LNCAP (cell line): Measurements from ENCODE around the gene LRRC14B.

Experiments
- TF ChIP-seq, protein P1 (sequence below): fragments of 450-650 bp; IDR thresholded peaks from 2 replicates; pipeline ENCODE4 v1.5.1; 2017; ENCODE audit warnings: mild to moderate bottlenecking

Gene LRRC14B

DNA sequence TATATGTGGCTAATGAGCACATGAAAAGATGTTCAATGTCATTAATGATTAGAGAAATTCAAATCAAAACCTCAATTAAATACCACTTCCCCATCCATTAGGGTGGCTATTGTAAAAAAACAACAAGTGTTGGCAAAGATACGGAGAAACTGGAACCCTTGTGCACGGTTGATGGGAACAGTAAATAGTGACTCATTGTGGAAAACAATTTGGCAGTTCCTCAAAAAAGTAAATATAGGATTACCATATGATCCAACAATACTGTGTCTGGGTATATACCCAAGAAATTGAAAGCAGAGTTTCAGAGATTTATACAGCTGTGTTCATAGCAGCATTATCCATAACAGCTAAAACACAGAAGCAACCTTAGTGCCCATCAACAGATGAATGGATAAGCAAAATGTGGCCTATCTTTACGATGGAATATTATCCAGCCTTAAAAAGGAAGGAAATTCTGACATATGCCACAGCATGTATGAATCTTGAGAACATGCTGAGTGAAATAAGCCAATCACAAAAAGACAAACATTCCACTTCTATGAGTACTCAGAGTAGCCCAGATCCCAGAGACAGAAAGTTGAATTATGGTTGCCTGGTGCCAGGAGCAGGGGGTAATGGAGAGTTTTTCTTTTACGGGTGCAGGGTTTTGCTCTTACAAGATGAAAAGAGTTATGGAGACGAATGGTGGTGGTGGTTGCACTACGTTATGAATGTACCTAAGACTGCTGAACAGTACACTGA lies 41.4 kb upstream of the LRRC14B start:
- TF ChIP-seq, protein P1, sequence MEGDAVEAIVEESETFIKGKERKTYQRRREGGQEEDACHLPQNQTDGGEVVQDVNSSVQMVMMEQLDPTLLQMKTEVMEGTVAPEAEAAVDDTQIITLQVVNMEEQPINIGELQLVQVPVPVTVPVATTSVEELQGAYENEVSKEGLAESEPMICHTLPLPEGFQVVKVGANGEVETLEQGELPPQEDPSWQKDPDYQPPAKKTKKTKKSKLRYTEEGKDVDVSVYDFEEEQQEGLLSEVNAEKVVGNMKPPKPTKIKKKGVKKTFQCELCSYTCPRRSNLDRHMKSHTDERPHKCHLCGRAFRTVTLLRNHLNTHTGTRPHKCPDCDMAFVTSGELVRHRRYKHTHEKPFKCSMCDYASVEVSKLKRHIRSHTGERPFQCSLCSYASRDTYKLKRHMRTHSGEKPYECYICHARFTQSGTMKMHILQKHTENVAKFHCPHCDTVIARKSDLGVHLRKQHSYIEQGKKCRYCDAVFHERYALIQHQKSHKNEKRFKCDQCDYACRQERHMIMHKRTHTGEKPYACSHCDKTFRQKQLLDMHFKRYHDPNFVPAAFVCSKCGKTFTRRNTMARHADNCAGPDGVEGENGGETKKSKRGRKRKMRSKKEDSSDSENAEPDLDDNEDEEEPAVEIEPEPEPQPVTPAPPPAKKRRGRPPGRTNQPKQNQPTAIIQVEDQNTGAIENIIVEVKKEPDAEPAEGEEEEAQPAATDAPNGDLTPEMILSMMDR, result no peak

DNA sequence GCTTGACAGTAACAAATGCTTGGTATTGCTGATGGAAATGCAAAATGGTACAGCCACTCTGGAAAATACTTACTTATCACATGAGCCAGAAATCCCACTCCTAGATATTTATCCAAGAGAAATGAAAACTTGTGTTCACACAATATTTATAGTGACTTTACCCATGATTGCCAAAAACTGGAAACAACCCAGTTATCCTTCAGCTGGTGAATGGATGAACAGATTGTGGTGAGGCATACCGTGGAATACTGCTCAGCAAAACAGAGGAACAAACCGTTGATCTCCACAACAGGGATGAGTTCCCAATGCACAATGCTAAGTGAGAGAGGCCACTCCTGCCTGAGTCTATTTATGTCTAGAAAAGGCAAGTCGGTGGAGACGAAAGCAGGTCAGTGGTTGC lies 40.5 kb upstream of the LRRC14B start:
- TF ChIP-seq, protein P1, result no peak

DNA sequence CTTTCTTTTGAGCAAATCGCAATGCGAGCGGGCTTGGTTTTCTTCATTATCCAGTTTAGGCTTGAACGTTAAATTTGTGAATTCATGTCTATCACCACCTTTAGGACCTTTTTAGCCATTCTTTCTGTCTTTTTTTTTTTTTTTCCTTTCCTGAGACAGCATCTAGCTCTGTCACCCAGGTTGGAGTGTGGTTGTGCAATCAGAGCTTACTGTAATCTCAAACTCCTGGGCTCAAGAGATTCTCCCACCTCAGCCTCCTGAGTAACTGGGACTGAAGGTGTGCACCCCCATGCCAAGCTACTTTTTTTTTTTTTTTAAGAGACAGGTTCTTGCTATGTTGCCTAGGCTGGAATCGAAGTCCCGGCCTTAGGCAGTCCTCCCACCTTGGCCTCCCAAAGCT lies 39.2 kb upstream of the LRRC14B start:
- TF ChIP-seq, protein P1, result no peak

DNA sequence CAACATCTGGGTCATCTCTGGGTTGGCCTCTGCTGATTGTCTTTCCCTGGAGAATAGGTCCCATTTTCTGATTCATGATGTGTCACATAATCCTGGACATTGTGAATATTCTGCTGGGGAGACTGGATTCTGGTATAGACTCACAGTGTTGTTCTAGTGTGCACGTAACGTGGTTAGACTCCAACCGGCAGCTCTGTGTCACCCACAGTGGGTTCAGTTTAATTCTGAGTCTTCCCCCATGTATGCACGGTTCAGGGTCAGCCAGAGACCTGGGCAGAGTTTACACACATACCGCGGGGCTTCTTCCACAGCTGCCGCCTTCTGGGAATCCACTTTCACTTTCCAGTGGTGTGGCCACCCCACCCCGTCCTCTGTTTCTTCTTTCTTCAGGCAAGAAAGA lies 38.0 kb upstream of the LRRC14B start:
- TF ChIP-seq, protein P1, result no peak

DNA sequence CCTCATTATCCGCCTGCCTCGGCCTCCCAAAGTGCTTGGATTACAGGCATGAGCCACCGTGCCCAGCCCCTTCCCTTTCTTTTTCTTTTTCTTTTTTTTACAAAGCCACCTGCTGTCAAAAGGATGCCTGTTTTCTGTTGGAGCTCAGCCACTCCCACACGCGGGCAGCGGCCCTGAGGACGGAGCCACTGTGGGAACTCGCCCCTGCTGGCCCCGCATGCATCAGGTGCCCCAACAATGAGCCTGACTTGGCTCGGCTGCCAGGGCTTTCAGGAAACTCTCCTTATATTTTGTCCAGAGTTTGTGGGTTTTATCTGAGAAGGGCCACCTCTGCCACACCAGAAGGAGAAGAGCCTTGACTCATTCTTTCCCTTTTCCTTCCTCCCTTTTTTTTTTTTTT lies 37.1 kb upstream of the LRRC14B start:
- TF ChIP-seq, protein P1, result no peak

DNA sequence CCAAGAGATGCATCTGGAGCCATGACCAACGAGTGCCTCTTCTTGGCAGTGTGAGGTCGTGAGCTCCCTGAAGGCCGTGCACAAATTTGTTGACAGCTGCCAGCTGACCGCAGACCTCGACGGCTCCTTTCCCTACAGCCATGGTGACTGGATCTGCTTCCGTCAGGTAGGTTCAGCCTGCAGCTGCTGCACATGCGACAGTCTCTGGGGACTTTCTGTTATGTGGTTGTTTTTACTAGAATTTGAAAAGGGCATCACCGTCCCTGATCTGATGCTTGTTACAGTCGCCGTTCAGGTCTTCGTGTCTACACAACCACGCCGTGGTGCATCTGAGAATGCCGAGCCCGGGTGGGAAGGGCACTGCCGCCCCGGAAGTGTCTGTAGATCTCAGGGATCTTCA lies 36.5 kb upstream of the LRRC14B start:
- TF ChIP-seq, protein P1, result no peak

DNA sequence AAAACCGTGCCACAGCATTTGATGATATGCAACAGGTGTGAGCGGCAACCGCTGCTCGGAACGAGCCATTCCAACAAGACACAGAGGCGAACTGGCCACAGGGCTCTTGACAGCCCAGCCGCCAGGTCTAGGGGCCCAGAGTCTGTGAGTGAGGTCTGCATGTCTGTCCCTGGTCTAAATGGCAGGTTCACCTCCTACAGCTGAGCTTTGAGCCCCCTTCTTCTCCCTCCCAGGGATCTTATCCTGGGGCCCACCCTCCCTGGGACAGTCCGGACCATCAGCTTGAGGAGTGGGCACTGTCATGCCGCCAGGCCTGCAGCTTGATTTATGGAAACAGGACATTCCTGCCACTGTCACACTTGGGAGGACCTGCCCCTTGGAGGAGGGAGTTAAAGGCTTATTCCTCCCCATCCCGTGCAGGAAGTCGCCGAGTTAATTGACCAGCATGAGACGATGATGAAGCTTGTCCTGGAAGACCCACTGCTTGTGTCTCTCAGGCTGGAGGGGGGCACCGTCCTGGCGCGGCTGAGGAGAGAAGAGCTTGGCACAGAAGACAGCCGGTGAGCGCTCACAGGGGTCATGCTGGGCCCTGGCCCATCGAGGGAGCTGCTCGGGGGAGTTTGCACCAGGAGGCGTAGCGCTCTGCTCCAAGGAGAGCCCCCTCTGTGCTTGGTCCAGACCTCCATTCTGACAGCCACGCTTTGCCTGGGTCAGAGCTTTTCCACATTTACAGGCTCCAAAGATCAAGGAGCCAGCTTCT lies 35.5 kb upstream of the LRRC14B start:
- TF ChIP-seq, protein P1, result no peak
